GM18519 (cell line): ENCODE results near the gene RASSF6.
"Not testable (repeated sequence)": the region's sequence is repeated elsewhere in the genome, so short reads cannot be mapped to it uniquely, and the experiment has no call there.

Experiments
- ATAC-seq: cut with Tn5 transposase; IDR thresholded peaks from one replicate; pipeline ENCODE4 v1.9.1; 2021; ENCODE audit warnings: mild to moderate bottlenecking, moderate library complexity; ENCODE audit not compliant: unreplicated experiment, low FRiP score

RASSF6 gene

DNA sequence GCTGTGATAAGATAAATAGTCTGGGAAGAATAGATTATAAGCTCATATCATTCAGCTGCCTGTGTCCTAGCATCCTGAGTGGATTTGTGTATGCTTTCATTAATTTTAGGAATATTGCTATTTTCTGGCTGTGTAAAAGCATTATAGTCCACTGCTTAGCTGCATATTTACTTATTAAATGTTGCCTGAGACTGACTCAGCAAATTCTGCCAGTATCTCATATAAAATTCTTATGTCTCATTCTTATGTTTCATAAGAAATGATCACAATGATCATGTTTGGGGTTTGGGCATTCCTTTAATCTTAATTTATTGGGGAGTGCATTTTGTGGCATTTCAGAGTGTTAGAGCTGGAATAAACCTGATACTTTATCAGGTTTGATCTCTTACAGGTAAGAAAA lies 34.9 kb downstream of the RASSF6 start:
- ATAC-seq: no peak

DNA sequence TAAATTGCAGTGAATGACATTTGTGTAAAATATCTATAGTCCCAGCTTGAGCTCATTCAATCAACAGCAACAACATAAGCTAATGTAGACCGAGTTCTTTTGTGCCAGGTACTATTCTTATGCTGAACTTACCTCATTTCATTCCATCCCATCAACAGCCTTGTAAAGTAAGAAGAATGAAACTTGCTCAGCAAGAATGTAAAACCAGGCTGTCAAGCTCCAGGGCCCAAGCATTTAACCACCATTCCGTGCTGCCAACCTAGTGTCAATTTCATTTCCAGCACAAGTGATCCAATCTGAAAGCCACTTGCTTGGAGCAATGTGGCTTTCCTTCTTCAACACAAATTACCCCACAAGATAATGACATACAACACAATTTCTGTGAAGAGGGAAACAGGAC lies 36.6 kb downstream of the RASSF6 start:
- ATAC-seq: no peak

DNA sequence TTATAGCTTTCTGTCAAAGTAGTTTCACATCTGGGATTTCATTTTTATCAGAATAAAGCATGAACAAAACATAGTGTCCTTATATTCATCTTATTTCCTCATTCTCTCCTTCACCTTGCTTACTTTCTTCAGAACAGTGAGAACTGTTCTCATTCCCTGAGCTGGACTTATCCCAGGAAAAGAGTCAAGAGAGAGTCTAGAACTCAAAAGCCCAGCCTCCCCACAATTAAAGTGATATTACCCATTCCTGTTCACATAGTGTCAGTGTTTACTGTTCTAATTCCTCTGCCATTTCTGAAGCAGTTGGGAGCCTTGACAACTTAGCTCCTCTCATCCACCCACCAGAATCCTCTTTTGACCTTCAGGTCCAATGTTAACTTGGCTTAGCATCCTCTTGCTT lies 42.9 kb downstream of the RASSF6 start:
- no peak for ATAC-seq

DNA sequence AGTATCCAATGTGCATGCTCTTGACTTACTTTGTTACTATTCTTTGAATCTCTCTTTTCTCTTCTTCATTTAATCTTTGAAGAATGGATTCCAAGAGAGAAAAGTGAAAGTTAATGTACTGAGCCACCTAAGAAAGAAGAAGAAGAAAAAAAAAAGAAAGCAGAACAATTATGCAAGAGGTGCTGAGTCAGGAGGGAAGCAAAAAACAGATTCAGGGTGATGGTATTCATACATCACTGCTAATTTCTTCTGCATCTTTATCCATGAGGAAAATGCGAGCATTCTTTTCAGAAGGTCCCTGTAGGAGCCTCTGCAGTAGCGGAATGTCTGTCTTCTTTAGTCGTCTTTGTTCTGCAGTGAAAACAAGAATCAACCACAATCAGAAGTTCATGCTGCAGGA lies 43.9 kb downstream of the RASSF6 start:
- no peak for ATAC-seq

DNA sequence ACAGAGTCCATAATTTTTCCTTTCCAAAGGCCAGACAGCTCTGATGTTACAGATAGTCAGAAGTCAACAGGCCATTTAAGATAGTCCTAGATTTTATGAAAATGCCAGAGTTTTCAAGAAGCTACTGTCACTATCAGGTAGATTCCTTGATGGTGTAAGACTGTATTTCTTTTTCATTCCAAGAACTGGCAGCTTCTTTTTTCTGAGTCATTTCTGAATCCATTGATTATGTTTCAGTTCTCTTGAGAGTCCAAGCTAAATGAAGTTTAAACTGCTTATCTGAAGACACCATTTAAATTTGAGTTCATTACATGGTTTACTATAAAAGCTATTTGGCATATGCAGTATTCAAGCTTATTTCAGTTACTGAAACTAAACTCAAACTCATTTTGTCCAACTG lies 44.6 kb downstream of the RASSF6 start:
- peak; percentile 47 for ATAC-seq

DNA sequence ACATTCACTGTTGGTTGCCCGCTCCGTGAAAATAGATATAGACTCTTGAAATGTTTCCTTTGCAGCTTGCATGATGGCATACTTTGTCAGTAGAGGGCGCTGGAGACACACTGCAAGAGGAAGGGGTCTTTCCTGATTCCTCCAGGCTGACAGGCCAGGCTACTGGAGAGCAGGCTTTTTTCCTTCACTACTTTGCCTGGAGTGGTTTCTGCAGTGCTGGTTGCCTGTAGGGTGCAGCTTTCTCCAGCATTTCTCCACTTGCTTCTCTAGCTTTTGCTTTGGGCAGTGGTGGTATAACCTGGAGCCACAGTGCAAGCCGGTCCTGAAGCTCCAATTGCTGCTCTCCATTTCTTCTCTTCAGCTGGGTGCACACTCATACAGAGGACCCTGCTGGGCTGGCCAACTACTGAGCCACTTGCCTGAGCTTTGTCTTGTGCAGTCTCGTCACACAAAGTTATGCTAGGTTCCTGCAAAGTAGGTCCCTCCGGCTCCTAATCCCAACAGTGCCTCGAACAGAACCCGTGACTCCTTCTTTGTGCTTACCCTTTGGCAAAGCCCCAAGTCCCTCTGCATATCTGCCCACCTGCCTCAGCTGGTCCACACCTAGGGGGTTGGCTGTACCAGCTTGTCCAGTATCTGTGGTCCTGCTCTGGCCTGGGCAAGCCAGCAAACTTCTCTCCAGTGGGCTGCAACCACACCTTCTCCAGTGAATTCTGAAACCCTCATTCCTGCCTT lies 46.3 kb downstream of the RASSF6 start:
- peak; percentile 70 for ATAC-seq

DNA sequence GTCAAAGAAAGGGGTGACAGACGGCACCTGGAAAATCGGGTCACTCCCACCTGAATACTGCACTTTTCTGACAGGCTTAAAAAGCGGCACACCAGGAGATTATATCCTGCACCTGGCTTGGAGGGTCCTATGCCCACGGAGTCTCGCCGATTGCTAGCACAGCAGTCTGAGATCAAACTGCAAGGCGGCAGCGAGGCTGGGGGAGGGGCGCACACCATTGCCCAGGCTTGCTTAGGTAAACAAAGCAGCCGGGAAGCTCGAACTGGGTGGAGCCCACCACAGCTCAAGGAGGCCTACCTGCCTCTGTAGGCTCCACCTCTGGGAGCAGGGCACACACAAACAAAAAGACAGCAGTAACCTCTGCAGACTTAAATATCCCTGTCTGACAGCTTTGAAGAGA lies 69.4 kb downstream of the RASSF6 start:
- not testable (repeated sequence) for ATAC-seq

DNA sequence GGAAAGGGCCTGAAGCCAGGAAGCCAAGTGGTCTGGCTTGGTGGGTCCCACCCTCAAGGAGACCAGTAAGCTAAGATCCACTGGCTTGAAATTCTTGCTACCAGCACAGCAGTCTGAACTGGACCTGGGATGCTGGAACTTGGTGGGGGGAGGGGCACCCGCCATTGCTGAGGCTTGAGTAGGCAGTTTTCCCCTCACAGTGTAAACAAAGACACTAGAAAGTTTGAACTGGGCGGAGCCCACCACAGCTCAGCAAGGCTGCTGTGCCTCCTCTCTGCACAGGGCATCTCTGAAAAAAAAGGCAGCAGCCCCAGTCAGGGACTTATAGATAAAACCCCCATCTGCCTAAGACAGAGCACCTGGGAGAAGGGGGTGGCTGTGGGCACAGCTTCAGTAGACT lies 75.6 kb downstream of the RASSF6 start:
- ATAC-seq: no peak

DNA sequence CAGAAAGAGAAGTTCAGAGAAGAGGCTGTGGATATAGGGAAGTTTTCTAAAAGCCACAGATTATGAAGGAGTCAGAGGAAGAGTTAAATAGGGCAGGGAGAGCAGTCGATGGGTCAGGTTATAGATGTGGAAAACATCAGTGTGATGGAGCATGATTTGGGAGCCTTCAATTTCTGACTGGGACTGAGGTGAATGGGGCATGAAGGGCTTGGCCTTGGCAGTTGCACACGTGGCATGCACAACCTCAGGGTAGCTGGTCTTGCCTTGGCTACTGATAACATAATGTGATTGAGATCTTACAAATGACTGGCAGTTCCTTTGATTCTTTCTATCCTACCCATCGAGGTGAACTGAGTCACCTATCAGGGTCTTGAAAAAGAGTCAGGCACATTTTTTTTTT lies 79.0 kb downstream of the RASSF6 start:
- ATAC-seq: no peak

DNA sequence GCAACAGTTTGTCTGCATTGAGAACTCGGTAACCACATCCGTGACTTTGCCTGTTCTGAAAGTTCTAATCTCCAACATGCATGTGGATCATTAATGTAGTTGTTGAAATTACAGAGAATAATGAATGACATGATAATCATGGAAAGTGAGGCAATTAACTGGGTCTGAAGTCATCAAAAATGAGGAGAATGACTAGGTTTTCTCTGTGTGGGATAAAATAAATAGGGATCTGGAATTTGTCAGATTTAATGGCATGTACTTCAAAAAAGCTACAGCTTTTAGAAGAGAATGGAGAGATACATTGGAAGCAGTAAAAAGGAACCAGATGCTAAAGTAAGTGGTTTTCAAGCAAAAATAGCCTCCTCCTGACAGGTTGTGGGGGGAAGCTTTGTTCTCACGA lies 79.4 kb downstream of the RASSF6 start:
- ATAC-seq: no peak

DNA sequence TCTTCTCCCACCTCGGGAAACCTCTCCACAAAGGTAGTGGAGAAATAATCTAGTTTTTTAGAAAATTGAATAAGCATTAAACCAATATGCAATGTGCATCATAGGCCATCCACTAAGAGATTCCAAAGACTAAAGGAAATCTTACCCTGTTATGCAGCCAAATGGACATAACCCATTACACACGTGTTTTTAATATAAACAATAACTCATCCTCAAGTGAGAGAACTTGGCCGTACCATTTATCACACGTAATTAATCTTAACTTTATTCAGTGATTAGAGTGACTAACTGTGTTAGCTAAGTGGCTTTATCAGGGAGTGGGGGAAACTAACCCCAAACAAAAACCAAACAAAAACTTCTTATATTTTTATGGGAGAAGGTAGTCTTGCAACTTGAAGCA lies 80.8 kb downstream of the RASSF6 start:
- ATAC-seq: no peak

DNA sequence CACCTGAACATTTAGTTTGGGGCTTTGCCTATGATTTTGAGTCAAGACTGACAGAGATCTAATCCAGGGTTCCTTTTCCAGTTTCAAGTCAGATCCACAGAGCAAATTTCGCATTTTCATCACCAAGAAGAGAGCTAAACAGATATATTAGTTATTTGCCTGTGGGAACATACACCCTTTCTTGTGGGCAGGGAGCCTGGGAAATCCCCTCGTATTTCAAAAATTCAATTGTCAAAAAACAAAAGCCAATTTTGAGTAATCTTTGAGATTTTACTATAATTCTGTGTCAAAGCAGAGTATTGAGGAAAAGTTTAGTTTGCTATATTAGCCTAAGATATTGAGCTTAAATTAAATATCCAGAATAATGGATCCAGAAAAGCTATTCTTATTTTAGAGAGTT lies 82.1 kb downstream of the RASSF6 start:
- no peak for ATAC-seq

DNA sequence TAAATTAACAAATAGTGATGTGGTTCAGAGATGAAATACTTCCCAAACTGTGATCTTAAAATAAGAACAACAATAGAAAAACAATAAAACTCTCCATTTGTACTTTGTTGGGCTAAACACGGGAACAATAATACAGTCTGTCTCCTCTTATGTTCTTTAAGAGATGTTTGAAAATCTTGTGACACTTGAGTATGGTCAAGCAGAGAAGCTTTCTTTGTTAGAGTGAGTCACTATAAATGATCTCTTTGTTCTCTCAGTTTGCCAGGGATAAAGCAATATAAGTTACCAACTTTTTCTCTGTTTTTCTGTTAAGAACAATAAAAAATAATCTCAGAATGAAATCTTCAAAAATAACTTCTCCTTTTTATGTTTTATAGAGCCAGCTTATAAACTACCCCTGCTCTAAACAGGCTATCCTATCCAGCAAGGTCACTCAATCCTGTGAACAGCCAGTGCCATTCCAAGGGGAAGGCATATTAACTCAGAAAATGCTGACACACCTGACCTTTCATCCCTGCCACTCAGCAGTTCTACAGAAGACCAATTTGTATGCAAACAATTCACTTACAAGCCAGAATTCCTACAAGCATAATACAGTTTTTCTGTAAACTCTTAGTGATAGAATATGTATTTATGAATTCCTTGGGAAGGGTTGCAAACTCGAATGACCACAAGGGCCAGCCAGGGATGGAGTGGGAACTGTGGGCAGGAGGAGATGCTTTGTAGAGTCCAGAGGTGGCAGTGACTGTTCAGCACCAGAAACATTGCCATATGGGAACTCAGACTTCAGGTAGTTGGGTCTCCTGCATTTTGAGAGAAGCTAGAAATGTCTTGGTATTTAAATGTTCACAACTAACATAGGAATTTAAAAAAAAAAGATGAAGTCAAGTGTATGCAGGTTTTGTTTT lies 86.5 kb downstream of the RASSF6 start:
- ATAC-seq: no peak

DNA sequence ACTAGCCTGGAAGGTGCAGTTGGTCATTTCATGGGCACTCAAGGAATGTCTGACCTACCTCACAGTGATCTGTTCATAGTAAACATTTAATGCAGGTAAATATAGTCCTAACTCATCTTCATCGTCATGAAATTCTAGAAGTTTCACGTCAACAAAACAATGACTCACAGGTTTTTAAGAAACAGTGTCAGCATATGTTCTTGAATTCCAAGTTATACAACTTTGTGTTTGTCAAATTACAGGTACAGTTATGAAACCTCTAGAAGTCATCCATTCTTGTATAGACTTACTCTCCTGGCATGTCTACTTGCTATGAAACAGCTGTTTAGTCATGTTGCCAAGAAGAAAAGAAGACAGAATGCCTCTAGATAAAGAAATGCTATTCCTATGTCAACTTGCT lies 92.1 kb downstream of the RASSF6 start:
- ATAC-seq: no peak

DNA sequence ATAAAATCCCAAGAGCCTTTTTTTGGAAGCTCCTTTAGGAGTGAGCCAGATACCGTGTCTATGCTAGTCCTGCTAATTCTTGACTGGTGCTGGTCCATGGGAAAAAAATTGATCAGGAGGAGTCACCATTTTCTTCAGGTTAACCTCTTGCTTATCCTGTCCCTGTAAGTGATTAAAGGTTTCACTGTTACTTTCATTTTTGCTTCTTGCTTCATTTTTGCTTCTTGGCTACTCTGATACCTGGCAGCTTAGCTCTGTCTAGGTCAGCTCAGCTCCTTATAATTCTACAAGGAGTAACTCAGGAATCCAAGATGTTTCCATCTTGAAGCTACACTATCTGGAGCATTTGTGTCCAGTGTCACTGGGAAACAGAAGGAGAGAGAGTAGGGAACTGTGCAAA lies 93.0 kb downstream of the RASSF6 start:
- ATAC-seq: no peak

DNA sequence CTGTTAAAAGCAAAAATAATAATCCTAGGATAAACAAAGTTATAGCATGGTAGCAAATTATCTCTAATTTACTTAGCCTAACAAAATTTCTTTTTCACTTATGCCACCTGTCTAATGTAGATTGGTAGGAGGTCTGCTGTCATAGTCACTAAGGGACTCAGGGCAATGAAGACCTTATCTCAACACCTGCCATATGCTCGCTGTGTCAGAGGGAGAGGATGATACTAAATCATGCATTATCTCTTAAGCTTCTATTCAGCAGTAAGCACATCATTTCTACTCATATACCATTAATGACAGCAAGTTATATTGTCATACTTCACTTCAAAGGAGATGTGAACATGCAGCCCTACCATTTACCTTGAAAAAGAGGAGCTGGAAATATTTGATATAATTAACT lies 94.6 kb downstream of the RASSF6 start:
- no peak for ATAC-seq

DNA sequence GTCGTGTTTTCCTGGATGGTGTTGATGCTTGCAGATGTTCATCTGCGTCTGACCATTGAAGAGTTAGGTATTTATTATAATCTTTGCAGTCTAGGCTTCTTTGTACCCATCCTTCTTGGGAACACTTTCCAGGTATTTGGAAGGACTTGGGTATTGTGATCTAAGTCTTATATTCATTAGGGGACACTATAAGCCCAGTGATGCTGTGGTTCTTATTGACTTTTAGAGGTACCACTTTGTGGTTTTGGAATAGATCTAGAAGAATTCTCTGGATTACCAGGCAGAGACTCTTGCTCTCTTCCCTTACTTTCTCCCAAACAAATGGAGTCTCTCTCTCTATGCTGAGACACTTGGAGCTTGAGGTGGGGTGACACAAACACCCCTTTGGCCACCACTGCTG lies 97.1 kb downstream of the RASSF6 start:
- no peak for ATAC-seq
